Stimulated activated naive CD8-positive, alpha-beta T cell treated with anti-CD3 and anti-CD28 coated beads, Interleukin-15, amount 100 ng/mL, for 72 hours (primary cell): Measurements from ENCODE around the gene C19orf47.

ENCODE experiments used
- ATAC-seq: fragments of 150-1000 bp; cut with Tn5 transposase; 2 replicates; pipeline ENCODE4 v1.10.0; 2021; ENCODE audit warnings: mild to moderate bottlenecking, moderate library complexity
- DNase-seq, 2 donors: peaks; one replicate each; pipeline ENCODE4 v3.0.0; 2021 to 2022
- H3K27ac Mint-ChIP-seq, 2 donors: one replicate each; pipeline ENCODE4 v1.8.0; 2022; ENCODE audit warnings: mild to moderate bottlenecking in 2 of 2, mixed read lengths in 2 of 2, moderate library complexity in 2 of 2
- H3K27me3 Mint-ChIP-seq: one replicate; pipeline ENCODE4 v1.8.0; 2022; ENCODE audit warnings: mixed read lengths
- H3K4me1 Mint-ChIP-seq: one replicate; pipeline ENCODE4 v1.8.0; 2022; ENCODE audit warnings: mild to moderate bottlenecking, mixed read lengths
- H3K4me3 Mint-ChIP-seq, 2 donors: one replicate each; pipeline ENCODE4 v1.8.0; 2022; ENCODE audit warnings: mild to moderate bottlenecking in 2 of 2, mixed read lengths in 2 of 2, moderate library complexity in 1 of 2
- H3K9me3 Mint-ChIP-seq, 2 donors: one replicate each; pipeline ENCODE4 v1.8.0; 2022; ENCODE audit warnings: mixed read lengths in 2 of 2

The C19orf47 gene

DNA sequence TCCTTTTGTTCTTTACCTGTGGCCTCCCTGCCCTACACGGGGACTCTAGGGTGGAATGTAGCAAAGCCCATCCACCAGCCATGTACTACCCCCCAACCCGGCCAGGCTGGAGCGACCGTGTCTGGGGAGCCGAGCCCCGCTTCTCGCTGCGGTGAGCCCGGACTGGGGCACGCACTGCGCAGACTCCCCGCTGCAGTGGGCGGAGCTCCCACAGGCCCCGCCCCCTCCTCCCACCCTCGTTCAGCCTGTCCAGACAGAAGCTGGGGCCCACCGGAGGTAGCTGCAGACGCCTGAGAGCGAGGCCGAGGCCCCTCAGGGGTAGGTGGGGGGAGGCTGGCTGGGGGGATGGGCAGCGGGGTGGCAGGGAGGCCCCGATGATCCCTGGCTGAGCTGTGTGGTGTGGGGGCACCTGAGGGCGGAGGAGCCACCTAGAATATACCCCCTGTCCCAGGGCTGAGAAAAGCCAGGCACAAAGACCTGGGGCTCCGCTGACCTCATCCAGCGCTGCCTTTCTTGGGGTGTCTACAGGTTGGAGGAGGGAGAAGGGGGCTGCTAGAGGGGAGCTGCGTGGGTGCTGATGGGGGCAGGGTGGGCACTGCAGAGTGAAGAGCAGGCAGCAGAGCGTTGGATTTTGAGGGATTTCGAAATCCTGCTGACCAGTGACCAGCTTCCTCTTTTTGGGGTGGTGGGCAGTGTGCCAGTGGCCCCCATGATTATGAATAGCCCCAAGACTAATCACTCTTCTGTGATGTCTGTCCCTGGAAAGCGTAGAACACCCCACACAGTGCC lies 17.6 kb upstream of the C19orf47 start:
- peak; percentile 72 for ATAC-seq
- Mint-ChIP-seq H3K4me3 (peak overlapping the region; percentile 49 to 75), H3K27ac (peak overlapping the region in 1 of 2 donors; percentile 63), H3K9me3 (no peaks in the 10 kb centered on the region), H3K27me3 (no peaks in the 10 kb centered on the region), H3K4me1 (peaks cover 22% of the 10 kb centered on the region)
- DNase-seq = peak; percentile 25 to 41

DNA sequence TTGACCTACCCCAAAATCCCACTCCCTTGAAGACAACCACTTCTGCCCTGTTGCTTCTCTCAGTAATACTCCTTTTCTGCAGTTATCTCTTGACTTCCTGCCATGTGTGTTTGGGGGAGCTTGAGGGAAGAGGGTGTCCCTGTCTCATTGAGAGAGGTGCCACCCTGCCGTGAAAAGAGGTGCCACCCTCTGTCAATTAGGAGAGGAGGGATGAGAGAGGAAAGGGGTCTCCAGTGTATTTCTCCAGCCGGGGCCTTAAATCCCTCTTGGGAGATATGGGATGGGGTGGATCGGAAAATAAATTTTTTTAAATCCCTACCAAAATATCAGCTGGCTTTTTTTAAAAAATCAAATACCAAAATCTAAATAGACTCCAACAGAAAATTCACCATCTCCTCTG lies 16.8 kb upstream of the C19orf47 start:
- Mint-ChIP-seq H3K9me3 (no peaks in the 10 kb centered on the region), H3K27me3 (no peaks in the 10 kb centered on the region), H3K4me3 (peak overlapping the region; percentile 49 to 75), H3K4me1 (peaks cover 22% of the 10 kb centered on the region), H3K27ac (no peak overlapping the region)
- DNase-seq = no peak
- ATAC-seq = no peak

- no peak for DNase-seq
- peaks cover 22% of the 10 kb centered on the region for H3K4me1 Mint-ChIP-seq
- no peak overlapping the region for H3K27ac Mint-ChIP-seq
Observed at GRCh38 chr19:40363069-40363468, 14.9 kb upstream of the C19orf47 start.

GRCh38 chr19:40362160-40362559 lies 14.0 kb upstream of the C19orf47 start:
- no peaks in the 10 kb centered on the region for H3K9me3 Mint-ChIP-seq
- H3K27ac Mint-ChIP-seq = no peak overlapping the region
- no peak for ATAC-seq
- H3K4me1 Mint-ChIP-seq = peaks cover 22% of the 10 kb centered on the region
- no peak overlapping the region for H3K4me3 Mint-ChIP-seq
- no peaks in the 10 kb centered on the region for H3K27me3 Mint-ChIP-seq
- no peak for DNase-seq

More at GRCh38 chr19:40363069-40363468, 14.9 kb upstream of the C19orf47 start:
- no peak for ATAC-seq
- Mint-ChIP-seq H3K27me3 (no peaks in the 10 kb centered on the region), H3K9me3 (no peaks in the 10 kb centered on the region), H3K4me3 (no peak overlapping the region)

DNA sequence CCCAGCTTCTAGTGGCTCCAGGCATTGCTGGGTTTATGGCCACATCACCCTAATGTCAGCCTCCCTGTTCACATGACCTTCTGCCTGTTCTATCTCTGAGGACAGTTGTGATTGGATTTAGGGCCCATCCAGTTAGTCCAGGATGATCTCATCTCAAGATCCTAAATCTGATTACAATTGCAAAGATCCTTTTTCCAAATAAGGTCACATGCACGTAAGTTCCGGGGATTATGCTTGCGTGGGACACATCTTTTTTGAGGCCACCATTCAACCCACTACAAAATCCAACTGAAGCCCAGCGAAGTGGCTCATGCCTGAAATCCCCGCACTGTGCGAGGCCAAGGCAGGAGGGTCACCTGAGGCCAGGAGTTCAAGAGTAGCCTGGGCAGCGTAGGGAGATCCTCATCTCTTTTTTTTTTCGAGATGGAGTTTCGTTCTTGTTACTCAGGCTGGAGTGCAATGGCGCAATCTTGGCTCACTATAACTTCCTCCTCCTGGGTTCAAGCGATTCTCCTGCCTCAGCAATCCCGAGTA lies 12.6 kb upstream of the C19orf47 start:
- Mint-ChIP-seq H3K9me3 (no peaks in the 10 kb centered on the region), H3K4me1 (peaks cover 32% of the 10 kb centered on the region), H3K4me3 (no peak overlapping the region), H3K27ac (no peak overlapping the region), H3K27me3 (no peaks in the 10 kb centered on the region)
- no peak for ATAC-seq
- DNase-seq = no peak

DNA sequence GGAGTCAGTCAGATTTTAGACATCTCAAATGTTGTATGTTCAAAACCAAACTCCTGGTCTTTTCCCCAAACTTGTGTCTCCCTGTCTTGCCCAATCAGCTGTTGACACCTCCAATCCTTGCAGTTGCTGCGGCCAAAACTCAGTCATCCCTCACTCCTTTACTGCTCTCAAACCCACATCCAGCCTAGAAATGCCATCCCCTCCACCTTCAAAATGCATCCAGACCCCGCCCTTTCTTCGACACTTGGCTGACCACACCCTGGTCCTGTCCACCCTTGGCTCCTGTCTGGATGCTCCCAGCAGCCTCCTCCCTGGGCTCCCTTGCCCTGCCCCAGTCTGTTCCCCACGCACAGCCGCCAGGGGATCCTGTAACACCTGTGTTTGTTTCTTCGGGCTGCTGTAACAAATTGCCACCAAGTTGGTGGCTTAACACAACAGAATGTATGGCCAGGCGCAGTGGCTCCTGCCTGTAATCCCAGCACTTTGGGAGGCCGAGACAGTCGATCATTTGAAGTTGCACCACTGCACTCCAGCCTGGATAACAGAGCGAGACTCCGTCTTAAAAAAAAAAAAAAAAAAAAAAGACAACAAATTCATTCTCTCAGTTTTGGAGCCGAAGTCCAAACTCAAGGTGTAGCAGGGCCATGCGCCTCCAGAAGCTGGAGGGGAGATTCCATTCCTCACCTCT lies 12.0 kb upstream of the C19orf47 start:
- H3K9me3 Mint-ChIP-seq = no peaks in the 10 kb centered on the region
- peak overlapping the region; percentile 4 to 43 for H3K27ac Mint-ChIP-seq

DNA sequence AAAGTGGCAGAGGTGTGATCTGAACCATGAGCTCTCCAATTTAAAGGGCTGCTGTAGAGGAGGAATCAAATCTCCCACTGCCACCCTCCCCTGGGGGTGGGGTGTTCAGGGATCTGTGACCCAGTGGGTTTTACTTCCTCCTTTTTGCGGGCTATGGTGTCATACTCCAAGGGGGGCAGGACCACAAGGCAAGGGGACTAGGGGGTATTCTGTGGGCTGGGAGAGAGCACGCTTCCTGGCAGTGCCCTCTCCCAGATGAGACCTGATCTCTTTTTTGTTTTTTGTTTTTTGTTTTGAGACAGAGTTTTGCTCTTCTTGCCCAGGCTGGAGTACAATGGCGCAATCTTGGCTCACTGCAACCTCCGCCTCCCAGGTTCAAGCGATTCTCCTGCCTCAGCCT lies 10.6 kb upstream of the C19orf47 start:
- no peak overlapping the region for H3K27ac Mint-ChIP-seq
- no peak for ATAC-seq

More for the DNA sequence above, 12.0 kb upstream of the C19orf47 start:
- Mint-ChIP-seq H3K27me3 (no peaks in the 10 kb centered on the region), H3K4me1 (peaks cover 29% of the 10 kb centered on the region), H3K4me3 (no peak overlapping the region)
- ATAC-seq (no peak), DNase-seq (no peak)

GRCh38 chr19:40357640-40358039 lies 9.4 kb upstream of the C19orf47 start:
- Mint-ChIP-seq H3K27ac (peak overlapping the region; percentile 45 to 81), H3K27me3 (no peaks in the 10 kb centered on the region), H3K4me3 (no peak overlapping the region), H3K4me1 (peaks cover 11% of the 10 kb centered on the region), H3K9me3 (no peaks in the 10 kb centered on the region)
- ATAC-seq (no peak), DNase-seq (no peak)

More for the DNA sequence above, 10.6 kb upstream of the C19orf47 start:
- H3K27me3 Mint-ChIP-seq = no peaks in the 10 kb centered on the region
- H3K9me3 Mint-ChIP-seq = no peaks in the 10 kb centered on the region
- peaks cover 21% of the 10 kb centered on the region for H3K4me1 Mint-ChIP-seq
- no peak overlapping the region for H3K4me3 Mint-ChIP-seq
- no peak for DNase-seq

- H3K4me3 Mint-ChIP-seq = no peak overlapping the region
- peaks cover 11% of the 10 kb centered on the region for H3K4me1 Mint-ChIP-seq
- H3K9me3 Mint-ChIP-seq = no peaks in the 10 kb centered on the region
- H3K27me3 Mint-ChIP-seq = no peaks in the 10 kb centered on the region
- peak overlapping the region in 1 of 2 donors; percentile 20 for H3K27ac Mint-ChIP-seq
- DNase-seq (no peak), ATAC-seq (no peak)
Observed at GRCh38 chr19:40356681-40357595, 8.7 kb upstream of the C19orf47 start.

GRCh38 chr19:40355975-40356680 lies 7.9 kb upstream of the C19orf47 start:
- no peak overlapping the region for H3K4me3 Mint-ChIP-seq
- peaks cover 11% of the 10 kb centered on the region for H3K4me1 Mint-ChIP-seq
- no peaks in the 10 kb centered on the region for H3K27me3 Mint-ChIP-seq
- H3K9me3 Mint-ChIP-seq = no peaks in the 10 kb centered on the region
- ATAC-seq (no peak), DNase-seq (no peak)
- peak overlapping the region in 1 of 2 donors; percentile 64 for H3K27ac Mint-ChIP-seq

DNA sequence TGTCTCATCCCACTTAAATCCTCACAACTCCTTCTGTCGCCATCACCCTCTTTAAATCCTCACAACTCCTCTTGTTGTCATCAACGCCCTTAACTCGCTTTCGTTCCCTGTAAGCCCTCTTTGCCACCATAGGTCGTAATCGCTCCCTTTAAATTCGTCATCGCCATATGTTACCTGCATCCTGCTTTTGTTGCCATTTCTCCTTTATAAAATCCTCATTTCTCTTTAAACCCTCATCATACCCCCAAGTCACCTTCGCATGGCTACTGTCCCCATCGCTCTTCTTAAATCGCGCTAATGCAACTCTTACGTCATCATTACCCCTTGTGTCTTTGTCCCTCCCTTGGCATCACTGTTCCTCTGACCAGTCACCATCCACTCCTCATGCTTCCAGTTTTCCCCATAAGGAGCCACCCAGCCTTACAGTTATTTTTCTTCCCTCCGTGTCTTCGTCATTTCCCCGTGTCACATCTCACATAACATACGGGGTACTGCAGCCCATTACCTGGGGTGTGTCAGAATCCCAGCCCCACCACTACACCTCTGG lies 837 bp upstream of the C19orf47 start:
- no peak for DNase-seq

GRCh38 chr19:40344422-40344821 lies 3.8 kb downstream of the C19orf47 start:
- DNase-seq (no peak), ATAC-seq (no peak)
- Mint-ChIP-seq H3K4me1 (peaks cover 18% of the 10 kb centered on the region), H3K4me3 (no peak overlapping the region), H3K9me3 (no peaks in the 10 kb centered on the region), H3K27ac (peak overlapping the region in 1 of 2 donors; percentile 65), H3K27me3 (no peaks in the 10 kb centered on the region)

More for the DNA sequence above, 837 bp upstream of the C19orf47 start:
- no peak for ATAC-seq
- Mint-ChIP-seq H3K4me3 (peak overlapping the region; percentile 75 to 98), H3K4me1 (peaks cover 20% of the 10 kb centered on the region), H3K9me3 (no peaks in the 10 kb centered on the region), H3K27ac (peak overlapping the region; percentile 87 to 93), H3K27me3 (no peaks in the 10 kb centered on the region)

GRCh38 chr19:40342644-40343311 lies 5.4 kb downstream of the C19orf47 start:
- H3K27ac Mint-ChIP-seq = peak overlapping the region in 1 of 2 donors; percentile 30
- no peak overlapping the region for H3K4me3 Mint-ChIP-seq
- no peaks in the 10 kb centered on the region for H3K27me3 Mint-ChIP-seq
- no peak for ATAC-seq
- H3K9me3 Mint-ChIP-seq = no peaks in the 10 kb centered on the region
- no peak for DNase-seq
- H3K4me1 Mint-ChIP-seq = peaks cover 17% of the 10 kb centered on the region
